Kidney epithelial cell (primary cell): ENCODE measurements around the gene ABLIM1. TPM values are rescaled to one million over a fixed set of nuclear protein-coding genes. Genes with fewer than 3 reads are reported as not detected.
A peak's percentile ranks its signal among the peaks of the same experiment; 100 is the strongest.

ENCODE experiments used
- DNase-seq: peaks from one replicate; pipeline ENCODE4 v3.0.0-alpha.2; 2010; ENCODE audit warnings: low read depth
- H3K27me3 ChIP-seq: 2 replicates; pipeline ENCODE4 v1.6.0; 2011; ENCODE audit warnings: low read length; ENCODE audit not compliant: control insufficient read depth, insufficient read depth
- H3K36me3 ChIP-seq: 2 replicates; pipeline ENCODE4 v1.5.1; 2011; ENCODE audit warnings: low read length; ENCODE audit not compliant: control insufficient read depth, insufficient read depth
- H3K4me3 ChIP-seq: 2 replicates; pipeline ENCODE4 v1.5.1; 2011; ENCODE audit warnings: low read depth, mild to moderate bottlenecking, control low read depth, low read length
- CTCF ChIP-seq: IDR thresholded peaks from 2 replicates; pipeline ENCODE4 v1.5.1; 2011; ENCODE audit warnings: mild to moderate bottlenecking, moderate library complexity, low read length, control low read depth, inconsistent platforms; ENCODE audit not compliant: insufficient read depth, poor library complexity, severe bottlenecking
- total RNA-seq: library from RNA; depleted of rRNA; stranded (reverse); fragments of >200 nt; gene quantifications from 2 replicates; pipeline ENCODE4 v1.2.3, GENCODE V29; 2015

The ABLIM1 gene
- total RNA-seq, 1 donor from 2014 or later: 41.9 TPM

DNA sequence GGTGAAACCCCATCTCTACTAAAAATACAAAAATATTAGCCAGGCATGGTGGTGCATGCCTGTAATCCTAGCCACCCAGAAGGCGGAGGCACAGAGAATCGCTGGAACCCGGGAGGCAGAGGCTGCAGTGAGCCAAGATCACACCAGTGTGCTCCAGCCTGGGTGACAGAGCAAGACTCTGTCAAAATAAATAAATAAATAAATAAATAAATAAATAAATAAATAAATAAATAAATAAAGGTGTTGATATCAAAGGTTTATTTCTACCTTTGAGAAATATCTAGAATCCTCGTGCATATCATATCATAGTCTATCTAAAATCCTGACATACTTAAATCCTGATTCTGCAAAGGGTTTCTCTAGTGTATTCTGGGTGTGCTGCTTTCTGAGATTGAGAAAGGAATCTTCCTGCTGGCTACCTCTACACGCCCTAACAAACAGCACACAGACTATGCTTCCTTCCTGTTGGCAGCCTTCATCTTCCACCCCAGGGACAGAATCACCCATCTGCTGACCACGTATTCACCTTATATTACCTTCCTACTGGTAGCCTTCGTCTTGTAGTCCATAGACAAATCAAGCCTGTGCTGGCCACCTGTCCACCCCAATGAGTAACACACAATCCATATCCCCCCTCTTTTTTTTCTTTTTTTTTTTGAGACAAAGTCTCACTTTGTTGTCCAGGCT, 8.7 kb downstream of the ABLIM1 start:
- TF ChIP-seq CTCF: no peak
- Histone ChIP-seq H3K27me3 (no peaks in the 10 kb centered on the region), H3K4me3 (no peak overlapping the region), H3K36me3 (no peaks in the 10 kb centered on the region)
- DNase-seq: no peak

GRCh38 chr10:114648368-114648767, 9.7 kb downstream of the ABLIM1 start:
- no peak for TF ChIP-seq CTCF
- Histone ChIP-seq H3K4me3 (no peak overlapping the region), H3K27me3 (no peaks in the 10 kb centered on the region), H3K36me3 (no peaks in the 10 kb centered on the region)
- DNase-seq: peak; percentile 67

- DNase-seq: no peak
- no peak for TF ChIP-seq CTCF
These were observed 10.4 kb downstream of the ABLIM1 start for GRCh38 chr10:114647545-114648138.

DNA sequence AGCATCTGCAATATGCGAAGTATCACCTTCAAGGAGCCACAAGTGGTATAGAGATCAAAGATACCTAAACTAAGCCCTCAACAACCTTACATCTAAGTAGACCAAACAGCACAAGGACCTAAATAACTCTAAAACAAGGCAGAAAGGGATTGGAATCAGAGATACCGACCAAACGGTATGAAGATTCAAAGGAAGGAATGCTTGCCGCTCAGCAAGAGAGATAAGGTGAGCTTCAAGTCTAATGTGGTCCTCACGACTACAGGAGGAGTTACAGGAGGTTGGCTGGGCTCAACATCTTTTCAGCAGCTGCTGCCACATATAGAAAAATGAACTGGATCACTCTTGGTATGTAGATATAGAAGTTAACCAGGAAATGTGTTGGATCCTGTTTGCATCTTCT, 11.6 kb downstream of the ABLIM1 start:
- Histone ChIP-seq H3K27me3 (no peaks in the 10 kb centered on the region), H3K36me3 (no peaks in the 10 kb centered on the region), H3K4me3 (no peak overlapping the region)
- no peak for DNase-seq
- no peak for TF ChIP-seq CTCF

More at GRCh38 chr10:114647545-114648138, 10.4 kb downstream of the ABLIM1 start:
- Histone ChIP-seq H3K4me3 (no peak overlapping the region), H3K36me3 (no peaks in the 10 kb centered on the region), H3K27me3 (no peaks in the 10 kb centered on the region)

GRCh38 chr10:114645706-114646105, 12.4 kb downstream of the ABLIM1 start:
- DNase-seq: no peak
- no peaks in the 10 kb centered on the region for H3K36me3 ChIP-seq
- no peaks in the 10 kb centered on the region for H3K27me3 ChIP-seq
- no peak overlapping the region for H3K4me3 ChIP-seq
- TF ChIP-seq CTCF: no peak

DNA sequence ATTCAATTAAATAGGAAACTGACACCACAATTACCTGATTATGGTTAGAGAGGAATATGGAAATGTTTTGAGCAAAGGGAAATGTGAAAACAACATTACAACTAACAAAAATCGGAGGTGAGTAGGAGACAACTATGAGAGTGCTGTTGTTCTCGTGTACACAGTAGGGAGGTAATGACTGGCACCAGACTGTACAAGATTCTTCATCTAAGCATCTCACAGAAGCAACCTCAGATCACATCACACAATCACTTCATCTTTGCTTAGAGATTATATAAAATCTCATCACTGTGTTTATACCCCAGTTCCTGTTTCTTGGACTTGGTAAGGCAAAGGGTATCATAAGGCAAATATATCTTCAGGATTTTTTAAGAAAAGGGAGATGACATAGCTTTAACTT, 14.9 kb downstream of the ABLIM1 start:
- DNase-seq: no peak
- Histone ChIP-seq H3K27me3 (no peaks in the 10 kb centered on the region), H3K4me3 (no peak overlapping the region), H3K36me3 (no peaks in the 10 kb centered on the region)
- no peak for TF ChIP-seq CTCF
